GM18508 (cell line): ENCODE data around the gene LIMCH1.

Experiments
- ATAC-seq: cut with Tn5 transposase; IDR thresholded peaks from one replicate; pipeline ENCODE4 v1.9.1; 2021; ENCODE audit warnings: moderate number of reproducible peaks; ENCODE audit not compliant: insufficient read depth, unreplicated experiment

Gene LIMCH1

DNA sequence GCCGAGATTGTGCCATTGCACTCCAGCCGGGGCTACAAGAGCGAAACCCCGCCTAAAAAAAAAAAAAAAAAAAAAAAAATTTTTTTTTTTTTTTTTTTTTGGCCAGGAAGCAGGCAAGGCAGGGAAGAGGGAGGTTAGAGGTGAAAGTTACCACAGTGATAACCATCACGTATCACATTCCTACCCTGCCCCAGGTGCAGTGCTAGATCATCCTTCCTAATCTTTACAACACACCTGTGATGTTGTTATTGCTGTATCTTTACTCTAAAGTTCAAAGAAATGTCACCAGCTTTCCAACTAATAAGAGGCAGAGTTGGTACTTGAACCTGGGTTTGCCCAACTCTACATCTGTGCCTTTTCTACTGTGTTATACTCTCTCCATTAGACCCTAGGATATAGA, 7.2 kb upstream of the LIMCH1 start:
- no peak for ATAC-seq

DNA sequence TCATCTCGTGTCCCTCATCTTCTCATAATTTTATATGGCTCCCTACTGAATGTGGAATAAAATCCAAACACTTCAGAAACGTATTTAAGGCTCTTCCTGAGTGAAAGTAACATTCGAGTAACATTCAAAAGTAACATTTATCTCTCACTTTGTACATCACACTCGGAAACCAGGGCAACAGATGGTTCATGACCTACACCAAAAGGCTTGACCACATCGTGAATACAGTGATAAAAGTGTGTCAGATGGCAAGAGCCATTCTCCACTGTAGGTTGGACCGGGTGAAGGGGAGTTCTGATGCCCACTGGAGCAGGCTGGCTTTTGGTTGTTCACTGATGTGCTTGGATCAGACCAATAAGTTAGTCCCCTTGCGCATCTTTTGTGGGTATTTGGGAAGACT, 5.6 kb upstream of the LIMCH1 start:
- ATAC-seq = no peak

DNA sequence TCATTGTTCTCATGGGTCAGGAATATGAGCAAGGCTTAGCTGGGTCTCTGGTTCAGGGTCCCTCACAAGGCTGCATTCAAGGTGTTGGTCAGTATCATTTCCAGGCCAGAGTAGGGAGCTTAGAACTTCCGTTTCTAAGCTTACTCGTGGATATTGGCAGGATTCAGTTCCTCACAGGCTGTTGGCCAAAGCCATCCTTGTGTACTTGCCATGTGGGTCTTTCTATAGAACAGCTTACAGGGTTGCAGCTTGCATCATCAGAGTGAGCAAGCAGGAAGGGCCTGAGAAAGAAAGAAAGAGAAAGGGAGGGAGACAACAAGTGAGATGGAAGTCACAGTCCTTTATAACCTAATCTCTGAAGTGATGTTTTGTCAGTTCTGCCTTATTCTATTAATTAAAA, 5.1 kb upstream of the LIMCH1 start:
- no peak for ATAC-seq

DNA sequence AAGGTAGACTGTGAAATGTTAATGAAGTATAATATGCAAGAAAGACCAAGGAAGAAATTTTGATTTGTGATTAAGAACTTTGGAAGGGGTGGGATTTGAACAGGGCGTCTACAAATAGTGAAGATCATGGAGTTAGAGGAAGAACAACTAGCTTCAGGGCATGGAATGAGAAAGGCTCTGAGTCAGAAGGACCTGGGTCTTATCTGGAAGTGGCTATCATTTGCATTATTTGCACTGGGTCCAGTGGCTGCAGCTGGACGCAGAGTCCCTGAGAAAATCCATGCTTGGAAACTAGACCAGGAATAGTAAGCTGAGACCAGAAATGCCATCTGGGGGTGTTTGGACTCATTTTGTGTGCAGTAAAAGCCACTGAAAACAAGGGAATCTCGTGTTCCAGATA, 4.3 kb upstream of the LIMCH1 start:
- ATAC-seq = no peak

DNA sequence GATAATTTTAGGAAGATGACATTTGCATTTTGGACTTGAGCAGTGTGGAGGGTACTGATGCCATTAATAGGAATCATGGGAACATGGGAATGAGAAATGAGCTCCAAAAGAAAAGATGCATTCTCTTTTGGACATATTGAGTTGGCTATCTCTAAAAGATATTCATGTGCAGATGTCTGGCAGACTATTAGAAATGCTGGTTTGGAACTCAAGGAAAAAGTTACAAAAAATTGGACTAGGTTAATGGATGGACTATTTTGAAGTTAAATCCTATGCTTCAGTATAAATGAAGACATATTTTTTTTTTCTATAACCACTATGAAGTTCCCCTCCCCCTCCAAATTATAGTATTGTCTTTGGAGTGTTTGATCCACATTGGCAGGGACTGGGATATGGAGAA, 3.6 kb upstream of the LIMCH1 start:
- no peak for ATAC-seq

DNA sequence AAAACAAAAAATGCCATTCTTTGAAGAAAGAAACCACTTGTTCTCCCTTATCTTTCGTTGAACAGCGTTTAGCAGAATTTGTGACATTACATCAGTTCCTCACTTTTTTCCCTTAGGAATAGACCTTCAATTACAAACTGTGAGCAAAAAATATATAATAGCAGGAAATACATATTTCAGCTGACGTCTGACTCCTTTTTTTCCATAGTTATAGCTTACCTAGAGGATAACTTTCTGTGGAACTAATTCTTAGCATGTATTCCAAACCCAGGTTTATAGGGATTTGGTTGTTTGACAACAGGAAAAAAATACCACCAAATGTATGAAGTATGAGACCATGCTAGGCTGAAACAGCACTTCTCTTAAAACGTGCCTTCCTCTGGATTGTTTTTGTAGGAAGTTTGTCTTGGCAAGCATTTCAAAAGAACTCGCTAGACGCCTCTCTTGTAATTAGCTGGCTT, 2.0 kb upstream of the LIMCH1 start:
- no peak for ATAC-seq

DNA sequence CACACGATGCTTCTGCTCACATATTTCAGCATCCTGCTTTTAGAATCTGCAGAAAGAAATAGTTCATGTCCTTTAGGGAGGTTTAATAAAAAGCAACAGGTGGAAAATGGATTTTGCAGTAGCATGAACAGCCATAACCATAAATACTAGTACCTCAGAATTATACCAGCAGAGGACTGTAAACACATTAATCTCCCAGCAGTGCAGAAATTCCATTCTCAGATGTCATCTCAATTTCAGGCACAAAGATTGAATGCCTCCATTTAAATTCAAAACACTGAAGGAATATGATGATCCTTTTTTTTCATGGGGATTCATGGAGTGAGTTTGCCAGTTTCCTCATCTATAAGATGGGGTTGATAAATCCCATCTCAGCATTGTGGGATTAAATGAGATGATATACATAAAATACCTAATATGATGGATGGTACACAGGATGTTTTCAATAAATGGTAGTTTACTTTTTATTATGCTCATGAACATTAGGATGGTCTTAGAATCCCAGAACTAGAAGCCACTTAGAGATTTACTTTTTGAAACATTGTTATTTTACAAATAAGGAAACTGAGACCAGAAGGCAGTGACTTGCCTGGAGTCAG, 566 bp upstream of the LIMCH1 start:
- ATAC-seq = no peak

DNA sequence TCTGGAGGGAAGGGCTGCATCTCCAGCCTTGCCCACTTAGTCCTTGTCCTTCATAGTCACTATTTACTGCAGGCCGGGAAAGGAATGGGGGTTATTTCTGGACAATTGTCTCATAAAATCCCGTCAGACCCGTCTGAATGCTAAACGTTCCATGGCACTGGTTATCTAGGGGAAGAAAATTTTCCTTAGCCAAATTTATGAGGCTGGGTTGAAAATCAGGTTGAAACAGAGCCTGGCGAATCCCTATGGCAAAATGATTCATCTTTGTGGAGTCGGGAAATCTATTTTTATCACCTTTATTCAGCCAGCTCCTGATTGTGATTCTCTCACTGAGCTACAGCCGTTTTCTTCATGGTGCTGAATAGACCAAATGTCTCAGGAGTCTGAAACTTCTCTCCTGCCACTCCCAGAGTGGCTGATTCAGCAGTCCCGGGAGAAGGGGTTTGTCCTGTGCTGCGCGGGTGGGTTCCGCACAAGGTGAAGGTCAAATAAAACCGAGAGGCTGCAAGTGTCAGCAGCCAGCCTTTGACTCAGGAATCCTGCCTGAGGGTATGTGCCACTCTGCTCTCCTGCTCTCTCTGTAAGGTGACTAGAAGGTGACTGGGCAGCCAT, 1.0 kb downstream of the LIMCH1 start:
- ATAC-seq = no peak

DNA sequence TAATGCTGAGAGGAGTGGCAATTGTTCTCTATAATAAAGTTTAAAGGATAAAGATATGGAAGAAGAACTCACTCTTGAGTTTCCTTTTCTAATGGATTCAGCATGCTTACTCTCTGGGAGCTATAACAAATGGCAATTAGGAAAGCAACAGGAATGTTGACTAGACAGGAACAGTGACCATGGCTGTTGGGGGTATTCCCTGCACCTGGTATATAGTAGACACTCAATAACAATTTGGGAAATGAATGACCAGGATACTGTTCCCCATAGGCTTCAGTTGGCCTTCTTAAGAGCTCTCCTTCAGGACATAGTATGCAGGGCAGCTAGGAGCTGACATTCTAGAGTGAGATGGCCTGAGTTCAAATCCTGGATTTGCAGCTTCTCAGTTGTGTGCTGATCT, 1.8 kb downstream of the LIMCH1 start:
- ATAC-seq = no peak

DNA sequence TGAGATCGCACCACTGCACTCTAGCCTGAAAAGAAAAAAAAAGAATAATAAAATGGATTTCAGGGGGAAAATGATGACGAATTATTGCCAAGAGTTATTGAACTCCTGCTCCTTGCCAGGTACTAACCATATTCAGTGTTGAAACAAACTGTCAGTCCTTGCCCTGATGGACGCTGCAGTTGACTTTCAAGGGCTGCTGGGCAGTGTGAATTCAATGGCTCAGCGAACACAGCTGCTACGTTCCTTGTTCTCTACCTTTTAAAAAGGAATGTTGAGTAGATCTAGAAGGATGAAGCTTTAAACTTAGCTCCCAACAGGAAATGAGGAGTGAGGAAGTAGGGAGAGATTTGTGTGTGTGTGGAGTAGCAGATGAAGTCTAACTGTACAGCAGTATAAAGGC, 2.7 kb downstream of the LIMCH1 start:
- ATAC-seq = no peak

DNA sequence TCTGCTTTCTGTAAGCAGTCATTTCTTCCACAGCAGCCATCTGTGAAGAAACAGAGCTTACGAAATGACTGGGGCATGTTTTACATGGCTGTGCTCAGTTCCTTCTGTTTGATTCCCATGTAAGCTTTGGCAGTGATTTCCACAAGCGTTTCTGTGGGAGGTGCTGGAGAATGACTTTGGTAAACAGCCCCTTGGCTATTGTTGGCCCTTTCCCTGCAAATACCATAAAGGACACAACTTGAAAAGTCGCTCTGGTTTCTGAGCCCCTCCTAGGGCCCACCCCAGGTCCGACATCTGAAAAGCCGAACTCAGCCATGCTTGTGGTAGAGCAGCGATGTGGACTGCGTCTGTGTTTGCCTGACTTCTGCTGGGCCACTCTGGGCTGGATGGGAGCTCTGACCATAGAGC, 3.7 kb downstream of the LIMCH1 start:
- ATAC-seq = no peak

DNA sequence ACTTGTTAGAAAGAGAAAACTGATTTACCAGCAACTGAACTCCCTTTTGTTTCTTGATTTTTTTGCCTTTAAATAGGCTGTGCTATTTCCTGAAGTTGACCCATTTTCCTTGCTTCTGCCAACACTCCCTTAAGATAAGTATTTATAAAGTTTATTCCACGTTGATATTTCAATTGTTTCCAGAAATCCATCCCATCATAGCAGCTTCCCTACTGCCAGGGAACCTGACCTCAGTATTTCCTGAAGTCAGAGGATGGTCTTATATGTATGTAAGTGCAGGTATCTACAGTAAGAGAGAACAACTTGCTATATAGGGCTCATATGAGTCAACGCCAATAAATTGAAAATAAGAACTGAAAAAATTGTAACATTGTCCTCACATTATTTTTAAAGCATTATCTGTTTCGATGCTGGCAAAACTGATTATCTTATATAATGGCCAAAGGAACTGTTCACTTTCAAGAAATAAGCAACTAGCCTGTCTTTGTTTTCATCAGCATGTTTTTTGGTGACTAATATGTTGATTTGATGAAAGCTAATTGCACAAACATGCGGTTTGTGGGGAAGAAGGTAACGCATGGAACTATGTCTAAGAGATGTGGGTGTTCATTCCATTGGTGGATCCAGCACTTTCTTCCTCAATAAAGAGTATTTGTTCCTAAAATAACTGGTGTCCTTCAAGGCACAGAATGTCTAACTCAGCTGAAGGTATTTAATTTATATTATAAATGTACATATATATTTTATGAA, 4.7 kb downstream of the LIMCH1 start:
- ATAC-seq = no peak

DNA sequence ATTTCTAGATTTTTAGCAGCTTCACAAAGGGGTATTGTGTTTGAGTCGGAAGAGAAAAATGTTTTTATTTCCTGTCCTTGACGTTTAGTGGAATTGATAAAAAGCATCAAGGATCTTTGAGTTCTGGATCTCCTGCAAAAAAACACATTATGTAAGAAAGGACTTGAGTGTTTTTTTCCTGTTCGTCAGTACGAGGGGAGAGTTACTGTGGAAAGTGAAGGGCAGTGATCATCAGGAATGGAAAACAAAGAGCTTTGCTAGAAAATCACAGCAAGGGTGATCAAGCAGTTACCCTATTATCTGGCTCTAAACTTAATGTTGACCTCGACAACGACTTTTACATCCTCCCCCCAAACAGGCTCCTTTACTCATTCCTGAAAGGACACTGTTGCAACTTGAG, 7.3 kb downstream of the LIMCH1 start:
- ATAC-seq = no peak

DNA sequence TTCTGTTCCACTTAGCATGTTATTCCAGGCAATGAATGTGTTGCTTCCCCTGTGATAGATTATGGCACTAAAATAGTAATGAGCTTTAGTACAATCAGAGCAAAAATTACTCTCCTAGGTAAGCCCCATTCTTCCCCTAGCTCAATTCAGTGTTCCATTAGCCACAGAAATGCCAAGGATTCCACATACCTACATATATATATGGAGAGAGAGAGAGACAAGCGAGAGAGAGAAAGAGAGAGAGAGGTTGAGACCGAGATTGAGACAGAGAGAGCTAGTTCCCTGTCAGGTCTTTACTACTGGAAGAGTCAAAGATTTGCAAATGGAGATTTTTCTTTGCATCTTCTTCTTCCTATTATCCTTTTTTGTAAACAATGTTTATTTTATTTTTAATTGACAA, 8.7 kb downstream of the LIMCH1 start:
- ATAC-seq = no peak

DNA sequence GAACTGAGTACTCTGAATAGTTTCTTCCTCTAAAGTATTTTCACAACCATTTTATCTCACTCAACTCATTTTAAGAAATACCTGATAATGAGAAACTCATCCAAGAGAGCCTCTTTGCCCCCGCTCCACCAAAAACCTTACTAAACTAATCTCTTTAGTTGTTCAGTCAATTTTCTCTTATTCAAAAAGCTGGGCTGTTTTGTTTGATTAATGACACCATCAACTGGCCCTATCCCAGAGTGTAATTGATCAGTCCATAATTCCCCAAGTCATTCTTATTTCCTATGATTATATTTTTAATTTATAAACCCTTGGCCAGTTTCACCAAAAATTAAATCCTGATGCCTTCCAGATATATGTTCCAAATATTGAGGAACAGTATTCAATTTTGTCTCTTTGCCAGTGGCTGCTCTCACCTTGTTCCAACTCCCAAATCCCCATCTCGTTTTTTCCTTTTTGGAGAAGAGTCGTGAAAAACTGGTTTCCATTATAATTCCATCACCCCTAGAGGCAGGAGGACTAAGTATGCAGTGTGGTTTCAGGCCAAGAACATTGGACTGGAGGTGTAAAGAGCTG, 10.4 kb downstream of the LIMCH1 start:
- no peak for ATAC-seq

DNA sequence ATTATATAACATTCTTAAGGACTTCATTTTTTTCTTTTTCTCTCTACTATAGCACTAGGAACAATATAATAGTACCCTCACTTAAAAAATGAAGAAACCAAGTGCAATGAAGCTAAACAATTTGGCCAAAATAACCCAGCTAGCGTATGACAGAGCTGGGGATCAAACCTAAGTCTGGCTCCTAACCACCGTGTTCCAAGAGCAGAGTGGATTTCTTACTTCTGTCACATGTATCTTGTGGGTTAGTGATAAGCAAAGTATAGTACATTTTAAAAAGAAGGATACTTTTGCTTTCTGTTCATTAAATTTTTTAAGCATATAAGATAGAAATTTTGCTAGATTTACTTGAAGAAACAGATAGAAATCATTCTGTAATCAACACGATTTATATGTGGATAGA, 11.5 kb downstream of the LIMCH1 start:
- no peak for ATAC-seq

DNA sequence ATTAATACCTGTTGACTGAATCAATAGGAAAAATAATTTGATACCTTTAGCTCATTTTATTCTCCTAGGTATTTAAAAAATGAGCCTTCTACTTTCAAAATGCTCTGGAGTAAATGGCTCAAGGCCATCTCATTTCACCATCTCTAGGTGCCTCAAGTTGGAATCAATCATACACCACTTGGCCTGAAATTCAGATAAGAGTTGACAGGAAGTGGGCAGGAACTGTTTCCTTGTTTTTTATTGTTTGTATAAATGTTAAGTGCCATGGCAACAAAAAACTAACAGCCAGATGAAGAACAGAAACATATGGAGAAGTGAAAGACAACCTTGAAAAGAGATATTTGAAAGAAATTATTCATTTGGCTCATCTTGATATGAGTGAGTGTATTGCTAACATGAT, 12.4 kb downstream of the LIMCH1 start:
- no peak for ATAC-seq

DNA sequence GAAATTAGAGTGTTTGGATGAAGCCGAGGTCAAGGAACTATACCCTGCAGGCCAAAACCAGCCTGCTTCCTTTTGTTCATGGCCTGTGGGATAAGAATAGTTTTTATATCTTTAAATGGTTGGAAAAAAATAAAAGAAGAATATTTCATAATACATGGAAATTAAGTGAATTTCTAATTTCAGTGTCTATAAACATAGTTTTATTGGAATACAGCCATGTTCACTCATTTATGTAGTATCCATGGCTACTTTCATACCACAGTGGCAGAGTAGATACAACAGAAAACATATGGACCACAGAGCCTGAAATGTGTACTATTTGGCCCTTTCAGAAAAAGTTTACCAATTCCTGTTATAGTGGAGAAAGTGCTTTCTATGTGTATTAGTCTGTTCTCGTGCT, 13.6 kb downstream of the LIMCH1 start:
- no peak for ATAC-seq

DNA sequence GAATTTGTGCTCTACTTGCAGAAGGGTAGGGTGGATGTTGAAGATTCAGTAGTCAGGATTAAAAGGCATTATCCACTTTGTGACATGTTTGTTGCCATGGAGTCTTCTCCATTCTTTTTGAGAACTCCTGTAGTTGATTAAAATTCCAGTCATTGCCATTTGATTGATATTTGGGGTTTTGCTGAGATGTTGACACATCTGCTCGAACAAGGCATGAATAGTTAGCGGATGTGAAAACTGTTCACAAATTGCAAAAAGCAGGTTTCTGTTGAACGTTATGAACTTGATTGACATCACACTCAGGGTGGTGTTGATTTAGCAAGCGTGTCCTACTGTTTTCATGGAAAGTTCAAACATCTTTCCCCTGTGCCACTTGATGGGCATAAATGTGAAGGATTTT, 16.9 kb downstream of the LIMCH1 start:
- ATAC-seq = no peak

DNA sequence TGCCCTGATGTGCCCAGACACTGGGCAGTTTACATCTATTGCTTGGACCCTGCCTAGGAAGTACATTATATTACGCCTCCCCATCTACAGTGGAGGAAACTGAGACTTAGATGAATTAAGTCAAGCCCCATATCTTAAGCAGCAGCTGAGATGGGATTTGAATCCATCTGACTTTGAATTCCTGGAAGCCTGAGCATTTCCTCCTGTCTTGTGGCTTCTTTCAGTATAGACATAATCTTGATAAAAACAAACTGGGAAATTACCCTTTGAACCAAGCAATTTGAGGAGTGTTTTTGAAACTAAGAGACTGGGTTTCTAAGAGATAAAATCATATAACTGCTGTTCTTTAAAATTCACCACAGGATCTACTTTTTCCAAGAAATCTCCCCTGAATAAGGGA, 18.6 kb downstream of the LIMCH1 start:
- ATAC-seq = no peak

DNA sequence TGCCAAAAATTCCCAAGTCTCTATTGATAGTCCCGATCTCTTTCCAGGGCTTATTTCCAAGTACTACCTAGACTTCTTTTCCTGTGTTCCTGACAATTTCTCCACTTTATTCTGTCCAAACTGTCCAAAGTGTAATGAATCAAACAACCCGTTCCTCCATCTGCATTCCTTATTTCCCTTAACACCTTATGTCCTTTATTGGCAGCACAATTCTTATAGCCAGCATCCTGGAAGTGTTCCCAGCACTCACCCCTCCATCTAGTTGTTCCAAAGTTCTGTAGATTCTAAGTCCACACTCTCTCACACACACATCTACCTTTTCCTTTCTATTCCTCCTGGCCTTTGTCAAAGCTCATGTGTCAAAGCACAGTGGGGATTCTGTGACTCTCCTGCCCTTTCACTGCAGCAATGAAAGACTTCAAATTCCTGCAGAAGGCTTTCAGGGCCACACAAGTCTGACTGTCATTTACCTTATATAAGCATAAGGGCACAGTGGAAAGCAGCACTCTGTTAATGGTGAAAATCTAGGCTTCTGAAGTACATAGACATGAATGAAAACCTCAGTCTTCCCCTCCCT, 22.1 kb downstream of the LIMCH1 start:
- no peak for ATAC-seq
